H1 (cell line): Measurements from ENCODE around the gene GRID1. TPM values are rescaled to one million over a fixed set of nuclear protein-coding genes. Genes with fewer than 3 reads are reported as not detected.

Experiments used
- microRNA counts: library from miRNA; unstranded; fragments of <30 nt; microRNA quantifications from one replicate; lab custom pipeline; 2015
- microRNA-seq, 2 experiments: library from miRNA; unstranded; fragments of <30 nt; microRNA quantifications; one replicate each; pipeline versions ENCODE4 to v1.2.0, GENCODE V29; 2016 to 2020; ENCODE audit warnings: borderline microRNAs expressed in 2 of 2, borderline number of aligned reads in 2 of 2, borderline replicate concordance in 1 of 2
- polyA plus RNA-seq, 7 experiments: library from polyadenylated mRNA; depleted of rRNA in 3 of 7; stranded (reverse) in 5 of 7; unstranded in 2 of 7; fragments of >200 nt in 5 of 7; fragments of 200-250 nt in 2 of 7; gene quantifications; 1 replicate in 5 of 7; 2 replicates in 1 of 7; 4 replicates in 1 of 7; pipeline versions ENCODE4 v1.2.1 to v1.2.3, GENCODE V29; 2011 to 2013; ENCODE audit warnings: missing spikeins in 2 of 7, mixed read lengths in 2 of 7
- small RNA-seq: library from polyadenylated mRNA; stranded (forward); fragments of <200 nt; extraction: miRNeasy Mini kit (QIAGEN cat#:217004); gene quantifications from one replicate; pipeline ENCODE3, GENCODE V24; 2013; ENCODE audit not compliant: insufficient read depth
- total RNA-seq: library from RNA; stranded (reverse); fragmentation: NEBNext Ultra II Directional; extraction: Animal tissue kit (Norgen Biotek cat#: 25700); gene quantifications from 2 replicates; pipeline ENCODE4 v1.2.1, GENCODE V29; 2021

GRID1 gene
- total and polyA plus RNA-seq, 2 of the 8 experiments (the other 6 are each of a cell fraction or from before 2014, with no cell fraction given) = 0.22 to 0.30 TPM

MicroRNAs within 50 kb of the gene (microRNA counts, 767-probe panel; counts per million panel counts)
- microRNA hsa-miR-346 (lab: Ali Mortazavi, UCI) = 879 counts per million, percentile 95 among the panel's probes with 10 or more counts

Small RNA genes within 50 kb of the gene (microRNA-seq; reads per million reads assigned to microRNA genes)
- gene MIR346 = 0 to 0.81 reads per million in 2 experiments

Small RNA genes within 50 kb of the gene (small RNA-seq; reads per million reads assigned to genes)
- gene MIR346 (not detected), gene RF02271 (not detected), gene RN7SKP238 (not detected), gene RNA5SP322 (not detected)

Other genes starting within 250 kb of the GRID1 start
- gene WAPL, start 155.0 kb upstream of the GRID1 start, total RNA-seq = 48.1 and 49.2 TPM in 2 replicates
- 7.3 and 12.8 TPM in 2 replicates for gene WAPL, start 155.0 kb upstream of the GRID1 start, polyA plus RNA-seq (2011; rRNA removed)